NCI-H446 treated with DMSO at 0.1 percent for 48 hours (cell line): Measurements from ENCODE around the gene TMEM229B.

Source experiments
- DNase-seq: peaks from one replicate; lab custom pipeline; 2025; lab: John Stamatoyannopoulos, UW

Gene TMEM229B

GRCh38 chr14:67514650-67515385, 26.3 kb upstream of the TMEM229B start:
- no peak for DNase-seq

DNA sequence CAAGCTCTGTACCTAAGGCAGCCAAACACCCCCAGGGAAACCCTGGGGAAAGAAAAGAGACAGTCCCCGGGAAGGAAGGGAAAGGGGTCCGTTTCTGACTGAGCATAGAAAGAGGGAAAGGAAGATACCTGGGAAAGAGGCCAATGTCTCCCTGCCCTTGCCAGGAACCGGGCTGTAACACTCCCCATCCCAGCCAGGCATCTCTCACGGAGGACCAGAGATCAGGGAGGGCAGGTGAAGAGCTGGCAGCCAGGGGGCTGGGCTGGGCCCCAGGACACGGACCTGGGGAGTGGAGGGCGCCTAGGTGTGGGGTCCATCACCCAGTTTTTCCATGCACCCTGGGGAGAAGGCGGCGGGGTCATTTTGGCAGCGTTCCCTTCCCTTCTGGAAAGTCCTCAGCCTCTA, 25.7 kb upstream of the TMEM229B start:
- DNase-seq = no peak

DNA sequence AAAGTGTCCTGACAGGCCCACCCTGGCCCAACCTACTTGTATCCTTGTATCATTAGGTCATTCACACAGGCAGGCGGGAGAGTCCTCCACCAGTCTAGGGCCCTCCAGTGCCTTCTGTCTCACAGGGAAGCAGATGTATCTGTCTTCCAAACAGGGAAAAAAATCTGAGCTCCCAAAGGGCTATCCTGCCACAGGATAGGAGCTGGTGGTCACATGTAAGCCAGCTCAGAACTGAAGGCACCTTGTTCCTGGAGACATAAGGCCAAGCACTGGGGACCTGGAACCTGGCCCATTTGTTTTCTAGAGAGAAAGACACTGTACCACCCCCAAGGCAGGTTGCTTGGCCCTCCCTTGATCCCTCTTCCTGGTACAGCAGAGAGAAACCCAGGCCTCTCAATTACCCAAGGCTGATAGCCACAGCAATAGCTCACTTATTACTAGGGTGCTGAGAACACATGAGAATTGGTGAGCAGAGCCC, 25.1 kb upstream of the TMEM229B start:
- peak; percentile 8 for DNase-seq

- DNase-seq = no peak
Measured at GRCh38 chr14:67512463-67513310, 24.2 kb upstream of the TMEM229B start.

- DNase-seq = no peak
Measured at GRCh38 chr14:67510836-67511235, 22.3 kb upstream of the TMEM229B start.

GRCh38 chr14:67510121-67510520, 21.6 kb upstream of the TMEM229B start:
- DNase-seq = no peak

DNA sequence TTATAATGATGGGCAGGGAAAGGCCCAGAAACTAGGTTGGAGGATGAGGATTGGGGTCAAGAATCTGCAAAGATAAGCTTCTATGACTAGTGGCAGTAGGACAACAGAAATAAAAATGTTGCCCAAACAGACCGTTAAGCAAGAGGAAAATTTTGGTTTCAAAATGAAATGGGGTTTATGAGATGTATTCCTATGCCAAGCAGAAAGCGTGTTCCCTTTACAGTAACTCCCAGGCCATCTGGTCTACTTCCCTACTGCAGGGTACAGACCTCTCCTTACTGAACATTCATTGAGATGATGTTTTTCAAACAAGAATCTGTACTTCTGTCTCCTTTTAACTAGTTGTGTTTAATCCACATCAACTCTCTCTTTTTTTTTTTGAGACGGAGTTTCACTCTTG, 20.4 kb upstream of the TMEM229B start:
- no peak for DNase-seq

DNA sequence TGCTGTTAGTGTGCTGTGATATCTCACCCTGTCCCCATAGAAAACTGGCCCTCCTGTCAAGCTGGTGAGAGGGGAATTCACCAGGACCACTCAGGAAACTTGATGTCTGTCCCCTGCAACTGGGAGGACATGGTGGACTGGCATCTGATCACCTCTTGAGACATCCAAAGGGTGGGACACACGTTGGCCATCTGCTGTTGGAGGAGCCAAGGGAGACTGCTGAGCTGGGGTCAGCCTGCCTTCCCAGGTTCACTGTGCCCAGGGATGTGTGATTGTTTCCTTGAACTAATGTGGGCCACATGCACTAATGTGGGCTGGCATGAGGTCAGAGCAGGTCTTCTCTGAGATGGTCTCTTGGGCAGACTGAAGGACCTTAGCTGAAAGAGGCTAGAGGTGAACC, 16.7 kb upstream of the TMEM229B start:
- DNase-seq = no peak

- no peak for DNase-seq
Measured at GRCh38 chr14:67503331-67503730, 14.8 kb upstream of the TMEM229B start.

DNA sequence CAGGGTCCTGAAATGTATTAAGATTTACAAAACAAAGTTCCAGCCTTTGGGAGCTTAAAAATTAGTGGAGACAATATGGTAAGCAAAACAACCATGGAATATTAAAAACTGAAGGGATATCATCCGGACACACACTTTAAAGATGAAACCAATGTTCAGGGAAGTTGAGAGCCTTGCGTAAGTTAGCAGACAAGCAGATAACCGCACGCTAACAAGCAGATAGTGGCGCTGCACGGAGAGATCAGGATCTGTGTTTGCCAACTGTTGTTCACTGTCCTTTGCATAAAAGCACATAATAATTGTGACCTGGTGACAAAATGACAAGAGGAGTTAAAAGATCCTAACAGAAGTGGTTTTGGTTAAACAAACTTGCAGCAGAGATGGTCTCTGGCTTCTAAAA, 14.3 kb upstream of the TMEM229B start:
- DNase-seq = no peak

- DNase-seq = no peak
Measured at GRCh38 chr14:67501670-67502069, 13.1 kb upstream of the TMEM229B start.

GRCh38 chr14:67500981-67501380, 12.5 kb upstream of the TMEM229B start:
- DNase-seq = no peak

GRCh38 chr14:67497716-67498115, 9.2 kb upstream of the TMEM229B start:
- no peak for DNase-seq

DNA sequence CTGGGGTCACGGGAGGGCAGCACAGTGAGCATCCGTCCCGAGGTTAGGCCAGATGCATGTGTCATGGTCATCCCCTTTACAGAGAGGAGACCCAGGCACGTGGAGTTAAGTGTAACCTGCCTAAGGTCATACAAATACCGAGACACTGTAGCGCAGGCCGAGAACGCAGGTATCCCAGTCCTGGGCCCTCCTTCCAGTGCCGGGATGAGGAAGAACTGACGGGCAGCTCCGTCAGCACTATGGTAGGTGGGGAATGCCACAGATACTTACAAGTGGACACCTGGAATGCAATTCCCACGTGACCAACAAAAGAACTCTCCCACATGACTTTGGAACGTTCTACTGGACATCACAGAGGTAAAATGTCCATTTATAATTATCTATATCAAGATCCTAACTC, 8.7 kb upstream of the TMEM229B start:
- no peak for DNase-seq

- no peak for DNase-seq
Measured at GRCh38 chr14:67495827-67496226, 7.3 kb upstream of the TMEM229B start.

- no peak for DNase-seq
Measured at GRCh38 chr14:67493092-67493717, 4.7 kb upstream of the TMEM229B start.

- DNase-seq = no peak
Measured at GRCh38 chr14:67492538-67492937, 4.0 kb upstream of the TMEM229B start.

DNA sequence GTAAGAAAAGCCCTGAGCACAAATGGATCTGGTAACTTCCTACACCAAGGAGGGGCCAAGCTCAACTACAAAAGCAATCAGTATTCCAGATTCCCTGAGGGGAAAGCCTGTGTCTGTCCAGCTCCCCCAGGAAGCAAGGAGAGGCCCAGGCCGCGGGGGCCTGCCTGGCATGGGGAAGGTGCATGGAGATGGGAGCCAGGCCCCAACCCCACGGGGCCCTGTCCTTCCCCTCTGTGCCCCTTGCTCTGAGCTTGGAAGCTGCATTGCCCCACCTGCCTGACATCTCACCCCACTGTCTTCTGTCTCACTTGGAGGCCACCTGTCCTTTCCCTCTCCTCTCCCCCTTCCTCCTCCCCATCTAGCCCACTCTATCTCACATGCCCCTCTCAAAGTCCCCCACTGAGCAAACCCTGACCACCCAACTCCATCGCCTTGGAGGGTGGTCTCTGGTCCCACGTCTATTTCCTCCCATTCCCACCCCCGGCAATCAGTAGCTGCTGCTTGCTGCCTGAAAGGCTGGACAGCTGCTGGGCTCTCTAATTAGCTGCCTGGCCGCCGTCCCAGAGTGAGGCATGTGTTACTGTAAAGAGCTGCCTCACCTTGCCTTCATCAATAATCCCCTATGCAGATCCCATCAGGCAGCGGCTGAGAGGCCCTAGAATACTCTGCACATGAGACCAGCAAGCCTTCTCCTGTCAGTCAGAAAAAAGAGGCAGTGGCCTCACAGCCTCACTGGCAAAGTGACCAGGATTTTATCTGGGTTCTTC, 3.4 kb upstream of the TMEM229B start:
- no peak for DNase-seq

DNA sequence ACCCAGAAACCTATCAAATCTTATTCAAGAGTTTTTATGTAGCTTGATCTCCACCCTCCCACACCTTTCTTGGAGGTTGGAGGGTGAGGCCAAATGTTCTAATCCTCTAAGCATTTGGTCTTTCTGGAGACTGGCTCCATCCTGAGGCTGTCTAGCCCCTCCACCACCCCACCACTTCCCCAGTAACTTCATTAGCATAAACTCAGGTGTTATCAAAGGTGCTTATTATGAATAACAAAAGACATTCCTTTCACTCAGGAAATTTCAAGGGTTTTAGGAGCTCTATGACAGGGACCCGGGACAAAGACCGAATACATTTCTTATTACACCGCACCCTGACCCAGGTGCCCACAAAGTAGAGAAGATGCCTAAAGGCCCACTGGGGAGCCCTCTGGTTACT, 2.8 kb upstream of the TMEM229B start:
- no peak for DNase-seq

GRCh38 chr14:67490196-67490595, 1.7 kb upstream of the TMEM229B start:
- DNase-seq = no peak

- no peak for DNase-seq
Measured at GRCh38 chr14:67487332-67487731, 1.2 kb downstream of the TMEM229B start.

GRCh38 chr14:67486890-67487289, 1.6 kb downstream of the TMEM229B start:
- no peak for DNase-seq
